ENCODE results near the gene DMRTB1. TPM values are rescaled to one million over a fixed set of nuclear protein-coding genes. Genes with fewer than 3 reads are reported as not detected.

DMRTB1 gene
- total and polyA plus RNA-seq, 2 of the 8 experiments (the other 6 are each of a cell fraction or from before 2014, with no cell fraction given): 0.06 to 0.35 TPM

GRCh38 chr1:53460666-53461322, 1.6 kb downstream of the DMRTB1 start (continued):
- TF ChIP-seq CHD7 (IDR thresholded peaks at IDR 0.05; ENCODE audit: insufficient replicate concordance, low read length): no peak
- no peak for TF ChIP-seq YY1 (IDR thresholded peaks at IDR 0.05; ENCODE audit: low read depth, low read length)
- TF ChIP-seq KDM5A (IDR thresholded peaks at IDR 0.05; ENCODE audit: low read length): no peak
- TF ChIP-seq RXRA (IDR thresholded peaks at IDR 0.05; ENCODE audit: insufficient read depth, low read depth, low read length): no peak
- TF ChIP-seq GABPA (IDR thresholded peaks at IDR 0.05; ENCODE audit: borderline replicate concordance, insufficient read depth, low read length): no peak
- no peak for TF ChIP-seq HDAC6 (IDR thresholded peaks at IDR 0.05; ENCODE audit: low read depth, low read length)
- no peak for TF ChIP-seq BACH1 (IDR thresholded peaks at IDR 0.05; ENCODE audit: low read length)
- no peak for TF ChIP-seq CTBP2 (IDR thresholded peaks at IDR 0.05; ENCODE audit: borderline replicate concordance, insufficient read depth, insufficient read length, low read length)
- TF ChIP-seq ATF2 (IDR thresholded peaks at IDR 0.05; ENCODE audit: low read length): no peak
